IPS-18a (cell line): ENCODE data around the gene KCNMB4.

Experiments used
- H3K27ac ChIP-seq: one replicate; pipeline ENCODE4 v1.5.1; 2013; ENCODE audit warnings: low read length
- H3K27me3 ChIP-seq: one replicate; pipeline ENCODE4 v1.6.1; 2013; ENCODE audit warnings: mild to moderate bottlenecking, low read length; ENCODE audit not compliant: control insufficient read depth, insufficient read depth
- H3K36me3 ChIP-seq: one replicate; pipeline ENCODE4 v1.6.1; 2013; ENCODE audit warnings: low read depth, low read length; ENCODE audit not compliant: control insufficient read depth
- H3K4me1 ChIP-seq: one replicate; pipeline ENCODE4 v1.6.1; 2013; ENCODE audit warnings: low read depth, low read length; ENCODE audit not compliant: control insufficient read depth
- H3K4me3 ChIP-seq: one replicate; pipeline ENCODE4 v1.5.1; 2013; ENCODE audit warnings: low read length
- H3K9ac ChIP-seq: one replicate; pipeline ENCODE4 v1.6.1; 2013; ENCODE audit warnings: mild to moderate bottlenecking, low read length, moderate library complexity
- H3K9me3 ChIP-seq: one replicate; pipeline ENCODE4 v1.6.1; 2013; ENCODE audit warnings: low read depth, low read length; ENCODE audit not compliant: control insufficient read depth

KCNMB4 gene

GRCh38 chr12:70353780-70354660, 12.1 kb upstream of the KCNMB4 start:
- Histone ChIP-seq H3K4me3 (no peak overlapping the region), H3K9me3 (no peaks in the 10 kb centered on the region), H3K27me3 (no peaks in the 10 kb centered on the region), H3K9ac (no peak overlapping the region), H3K27ac (no peak overlapping the region), H3K36me3 (peaks cover 20% of the 10 kb centered on the region), H3K4me1 (no peaks in the 10 kb centered on the region)

- Histone ChIP-seq H3K27me3 (no peaks in the 10 kb centered on the region), H3K9ac (no peak overlapping the region), H3K36me3 (peaks cover 17% of the 10 kb centered on the region), H3K9me3 (no peaks in the 10 kb centered on the region), H3K27ac (no peak overlapping the region), H3K4me3 (no peak overlapping the region), H3K4me1 (no peaks in the 10 kb centered on the region)
Measured at GRCh38 chr12:70354787-70355186, 11.3 kb upstream of the KCNMB4 start.

- no peak overlapping the region for H3K27ac ChIP-seq
- H3K9ac ChIP-seq, result no peak overlapping the region
- H3K4me3 ChIP-seq, result no peak overlapping the region
- no peaks in the 10 kb centered on the region for H3K27me3 ChIP-seq
- H3K4me1 ChIP-seq, result peaks cover 10% of the 10 kb centered on the region
- peaks cover 17% of the 10 kb centered on the region for H3K36me3 ChIP-seq
- no peaks in the 10 kb centered on the region for H3K9me3 ChIP-seq
Measured at GRCh38 chr12:70355972-70356371, 10.1 kb upstream of the KCNMB4 start.

GRCh38 chr12:70359458-70360197, 6.5 kb upstream of the KCNMB4 start:
- H3K27ac ChIP-seq, result no peak overlapping the region
- no peak overlapping the region for H3K9ac ChIP-seq
- no peak overlapping the region for H3K4me3 ChIP-seq
- peaks cover 9% of the 10 kb centered on the region for H3K36me3 ChIP-seq
- no peaks in the 10 kb centered on the region for H3K9me3 ChIP-seq
- H3K4me1 ChIP-seq, result peaks cover 10% of the 10 kb centered on the region
- H3K27me3 ChIP-seq, result peaks cover 10% of the 10 kb centered on the region

GRCh38 chr12:70360218-70360617, 5.9 kb upstream of the KCNMB4 start:
- Histone ChIP-seq H3K36me3 (peaks cover 3% of the 10 kb centered on the region), H3K9ac (no peak overlapping the region), H3K4me3 (no peak overlapping the region), H3K27me3 (peaks cover 16% of the 10 kb centered on the region), H3K27ac (no peak overlapping the region), H3K9me3 (no peaks in the 10 kb centered on the region), H3K4me1 (peaks cover 10% of the 10 kb centered on the region)

- Histone ChIP-seq H3K9me3 (no peaks in the 10 kb centered on the region), H3K9ac (no peak overlapping the region), H3K4me3 (peak overlapping the region; percentile 93), H3K4me1 (peaks cover 10% of the 10 kb centered on the region), H3K27me3 (peaks cover 30% of the 10 kb centered on the region), H3K36me3 (no peaks in the 10 kb centered on the region), H3K27ac (no peak overlapping the region)
Measured at GRCh38 chr12:70364695-70365397, 1.2 kb upstream of the KCNMB4 start.

GRCh38 chr12:70365398-70365647, 767 bp upstream of the KCNMB4 start:
- Histone ChIP-seq H3K4me3 (peak overlapping the region; percentile 93), H3K9ac (peak overlapping the region; percentile 39), H3K27ac (no peak overlapping the region), H3K9me3 (no peaks in the 10 kb centered on the region), H3K27me3 (peaks cover 30% of the 10 kb centered on the region), H3K4me1 (peaks cover 6% of the 10 kb centered on the region), H3K36me3 (no peaks in the 10 kb centered on the region)

GRCh38 chr12:70366581-70367257, 629 bp downstream of the KCNMB4 start:
- Histone ChIP-seq H3K9ac (peak overlapping the region; percentile 60), H3K27ac (no peak overlapping the region), H3K9me3 (no peaks in the 10 kb centered on the region)

GRCh38 chr12:70367258-70368141, 1.4 kb downstream of the KCNMB4 start:
- Histone ChIP-seq H3K36me3 (no peaks in the 10 kb centered on the region), H3K27ac (no peak overlapping the region), H3K9ac (peak overlapping the region; percentile 60), H3K4me1 (no peaks in the 10 kb centered on the region), H3K27me3 (peaks cover 30% of the 10 kb centered on the region), H3K4me3 (peak overlapping the region; percentile 93), H3K9me3 (no peaks in the 10 kb centered on the region)

More at GRCh38 chr12:70366581-70367257, 629 bp downstream of the KCNMB4 start:
- no peaks in the 10 kb centered on the region for H3K4me1 ChIP-seq
- H3K27me3 ChIP-seq, result peaks cover 30% of the 10 kb centered on the region
- H3K36me3 ChIP-seq, result no peaks in the 10 kb centered on the region
- peak overlapping the region; percentile 93 for H3K4me3 ChIP-seq

GRCh38 chr12:70372881-70373280, 6.8 kb downstream of the KCNMB4 start:
- H3K9me3 ChIP-seq, result no peaks in the 10 kb centered on the region
- no peak overlapping the region for H3K4me3 ChIP-seq
- H3K27ac ChIP-seq, result no peak overlapping the region
- H3K36me3 ChIP-seq, result no peaks in the 10 kb centered on the region
- H3K27me3 ChIP-seq, result peaks cover 2% of the 10 kb centered on the region
- H3K4me1 ChIP-seq, result no peaks in the 10 kb centered on the region
- H3K9ac ChIP-seq, result no peak overlapping the region
